HUES6 (cell line): Measurements from ENCODE around the gene KCNJ10.

Experiments used
- H3K27ac ChIP-seq: 2 replicates; pipeline ENCODE4 v1.7.0; 2013; ENCODE audit warnings: low read depth, mild to moderate bottlenecking, low read length, inconsistent platforms
- H3K27me3 ChIP-seq: 2 replicates; pipeline ENCODE4 v1.6.1; 2013; ENCODE audit warnings: low read length; ENCODE audit not compliant: control insufficient read depth, insufficient read depth
- H3K36me3 ChIP-seq: 2 replicates; pipeline ENCODE4 v1.6.1; 2013; ENCODE audit warnings: low read length; ENCODE audit not compliant: control insufficient read depth, insufficient read depth
- H3K4me1 ChIP-seq: 2 replicates; pipeline ENCODE4 v1.6.1; 2013; ENCODE audit warnings: low read length; ENCODE audit not compliant: control insufficient read depth, insufficient read depth
- H3K4me3 ChIP-seq: 2 replicates; pipeline ENCODE4 v1.5.1; 2013; ENCODE audit warnings: low read depth, low read length
- H3K9ac ChIP-seq: one replicate; pipeline ENCODE4 v1.6.1; 2013; ENCODE audit warnings: mild to moderate bottlenecking, low read length
- H3K9me3 ChIP-seq: 2 replicates; pipeline ENCODE4 v1.6.1; 2013; ENCODE audit warnings: low read depth, low read length; ENCODE audit not compliant: control insufficient read depth, insufficient read depth

Gene KCNJ10

GRCh38 chr1:160031365-160032164 lies 38.4 kb downstream of the KCNJ10 start, which contains the start of gene PIGM:
PIGM (minus strand) TSS chr1:160031990; CDS start chr1:160031739, 251 bp downstream.
- Histone ChIP-seq H3K4me1 (peaks cover 11% of the 10 kb centered on the region), H3K27ac (no peak within 1 kb of the TSS), H3K27me3 (peaks cover 8% of the 10 kb centered on the region; the same call in 1 of the 2 replicates), H3K9ac (peak within 1 kb of the TSS; percentile 78), H3K36me3 (no peaks in the 10 kb centered on the region), H3K4me3 (peak within 1 kb of the TSS; percentile 91), H3K9me3 (no peaks in the 10 kb centered on the region)

- peak overlapping the region; percentile 91 for H3K4me3 ChIP-seq
- no peaks in the 10 kb centered on the region for H3K36me3 ChIP-seq
- H3K27ac ChIP-seq, result no peak overlapping the region
Measured at GRCh38 chr1:160030657-160031364, 39.1 kb downstream of the KCNJ10 start.

GRCh38 chr1:160028426-160028825 lies 41.5 kb downstream of the KCNJ10 start:
- H3K36me3 ChIP-seq, result no peaks in the 10 kb centered on the region
- no peak overlapping the region for H3K4me3 ChIP-seq
- H3K27ac ChIP-seq, result no peak overlapping the region
- no peak overlapping the region for H3K9ac ChIP-seq
- no peaks in the 10 kb centered on the region for H3K9me3 ChIP-seq
- no peaks in the 10 kb centered on the region for H3K27me3 ChIP-seq
- H3K4me1 ChIP-seq, result peaks cover 11% of the 10 kb centered on the region

More at GRCh38 chr1:160030657-160031364, 39.1 kb downstream of the KCNJ10 start:
- H3K9me3 ChIP-seq, result no peaks in the 10 kb centered on the region
- peaks cover 8% of the 10 kb centered on the region; the same call in 1 of the 2 replicates for H3K27me3 ChIP-seq
- H3K9ac ChIP-seq, result peak overlapping the region; percentile 78
- peaks cover 11% of the 10 kb centered on the region for H3K4me1 ChIP-seq

GRCh38 chr1:160025314-160025713 lies 44.6 kb downstream of the KCNJ10 start:
- H3K27me3 ChIP-seq, result no peaks in the 10 kb centered on the region
- H3K4me3 ChIP-seq, result no peak overlapping the region
- H3K27ac ChIP-seq, result no peak overlapping the region
- H3K9me3 ChIP-seq, result no peaks in the 10 kb centered on the region
- H3K9ac ChIP-seq, result no peak overlapping the region
- no peaks in the 10 kb centered on the region for H3K36me3 ChIP-seq
- H3K4me1 ChIP-seq, result peaks cover 5% of the 10 kb centered on the region

GRCh38 chr1:160024195-160024905 lies 45.6 kb downstream of the KCNJ10 start:
- Histone ChIP-seq H3K9ac (no peak overlapping the region), H3K36me3 (no peaks in the 10 kb centered on the region), H3K27me3 (no peaks in the 10 kb centered on the region), H3K4me1 (no peaks in the 10 kb centered on the region), H3K4me3 (no peak overlapping the region), H3K9me3 (no peaks in the 10 kb centered on the region), H3K27ac (no peak overlapping the region)

GRCh38 chr1:160022330-160023310 lies 47.3 kb downstream of the KCNJ10 start:
- Histone ChIP-seq H3K9me3 (no peaks in the 10 kb centered on the region), H3K27ac (no peak overlapping the region), H3K9ac (no peak overlapping the region), H3K4me3 (no peak overlapping the region), H3K27me3 (no peaks in the 10 kb centered on the region), H3K4me1 (no peaks in the 10 kb centered on the region; the same call in 1 of the 2 replicates), H3K36me3 (no peaks in the 10 kb centered on the region)

GRCh38 chr1:160021376-160022074 lies 48.4 kb downstream of the KCNJ10 start:
- H3K27ac ChIP-seq, result no peak overlapping the region
- H3K4me1 ChIP-seq, result no peaks in the 10 kb centered on the region; the same call in 1 of the 2 replicates
- no peak overlapping the region for H3K9ac ChIP-seq
- no peak overlapping the region for H3K4me3 ChIP-seq
- no peaks in the 10 kb centered on the region for H3K36me3 ChIP-seq
- no peaks in the 10 kb centered on the region for H3K27me3 ChIP-seq
- no peaks in the 10 kb centered on the region for H3K9me3 ChIP-seq

- Histone ChIP-seq H3K9me3 (no peaks in the 10 kb centered on the region), H3K27me3 (no peaks in the 10 kb centered on the region), H3K36me3 (no peaks in the 10 kb centered on the region), H3K9ac (no peak overlapping the region), H3K27ac (no peak overlapping the region), H3K4me1 (no peaks in the 10 kb centered on the region; the same call in 1 of the 2 replicates), H3K4me3 (no peak overlapping the region)
Measured at GRCh38 chr1:160020196-160020595, 49.8 kb downstream of the KCNJ10 start.

- H3K27ac ChIP-seq, result no peak overlapping the region
- no peak overlapping the region for H3K4me3 ChIP-seq
- H3K9ac ChIP-seq, result no peak overlapping the region
- no peaks in the 10 kb centered on the region; the same call in 1 of the 2 replicates for H3K4me1 ChIP-seq
- H3K9me3 ChIP-seq, result no peaks in the 10 kb centered on the region
- no peaks in the 10 kb centered on the region for H3K27me3 ChIP-seq
- H3K36me3 ChIP-seq, result no peaks in the 10 kb centered on the region
Measured at GRCh38 chr1:160018900-160019299, 51.1 kb downstream of the KCNJ10 start.
